Measurements from ENCODE around the gene CFAP77. TPM values are rescaled to one million over a fixed set of nuclear protein-coding genes. Genes with fewer than 3 reads are reported as not detected.
A peak's percentile ranks its signal among the peaks of the same experiment; 100 is the strongest.

The CFAP77 gene
- total RNA-seq, 1 experiment from 2014 or later = 0.11 TPM

GRCh38 chr9:132548751-132549640 lies 139.0 kb downstream of the CFAP77 start:
- Histone ChIP-seq H3K9me2 (replicated peaks; ENCODE audit: low read length) (no peaks in the 10 kb centered on the region), H3K4me1 (ENCODE audit: insufficient read depth, low read length) (no peaks in the 10 kb centered on the region), H3K36me3 (ENCODE audit: low read depth, low read length) (no peaks in the 10 kb centered on the region), H3K4me2 (ENCODE audit: low read length) (no peak overlapping the region), H3K27me3 (ENCODE audit: low read length) (no peaks in the 10 kb centered on the region), H3K79me2 (ENCODE audit: low read length) (no peaks in the 10 kb centered on the region), H3K27ac (ENCODE audit: low read length) (no peak overlapping the region), H3K9ac (ENCODE audit: low read length) (no peak overlapping the region), H2AFZ (ENCODE audit: low read length) (no peak overlapping the region), H4K20me1 (ENCODE audit: low read length) (no peaks in the 10 kb centered on the region), H3K4me3 (ENCODE audit: low read length) (no peak overlapping the region), H3F3A (ENCODE audit: low read length, unreplicated experiment) (no peaks in the 10 kb centered on the region), H3K9me3 (ENCODE audit: low read length) (no peaks in the 10 kb centered on the region)
- ATAC-seq (peak; percentile 69), DNase-seq (peak; percentile 63)
- TF ChIP-seq EZH2 (IDR thresholded peaks at IDR 0.05; ENCODE audit: low read length, unreplicated experiment) = no peak
- no peak for TF ChIP-seq EZH2phosphoT487 (IDR thresholded peaks at IDR 0.05; ENCODE audit: borderline replicate concordance, low read length)
- no peak for TF ChIP-seq CTCF (conservative IDR thresholded peaks at IDR 0.05; ENCODE audit: low read depth, low read length)
- BruUV-seq (replicated peaks) = no TSS peak
- ChIA-PET POLR2A (ENCODE audit: unreplicated experiment) (no interaction called here), CTCF (no interaction called here)
- intact Hi-C loops (cut with micrococcal nuclease) = no loop called here

DNA sequence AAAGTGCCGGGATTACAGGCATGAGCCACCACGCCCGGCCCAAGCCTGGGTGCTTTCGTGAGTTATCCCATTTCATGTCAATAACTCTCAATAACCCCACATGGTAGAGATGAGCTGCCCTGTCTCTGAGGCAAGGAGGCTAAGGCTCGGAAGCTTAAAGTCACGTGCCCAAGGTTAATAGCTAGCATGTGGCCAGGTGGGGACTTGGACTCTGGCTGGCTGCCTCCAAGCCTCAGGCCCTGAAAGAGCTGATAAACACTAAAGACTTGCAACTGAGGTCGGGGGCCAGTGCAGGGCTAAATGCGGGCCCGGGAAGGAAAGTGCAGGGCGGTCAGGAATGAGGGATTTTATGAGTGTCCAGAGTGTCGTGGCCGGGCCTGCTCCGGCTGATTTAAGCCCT lies 141.5 kb downstream of the CFAP77 start:
- intact Hi-C loops (cut with micrococcal nuclease) = no loop called here
- ATAC-seq (no peak), DNase-seq (no peak)
- H4K20me1 ChIP-seq (ENCODE audit: low read length) = no peaks in the 10 kb centered on the region
- no peaks in the 10 kb centered on the region for H3K9me2 ChIP-seq (replicated peaks; ENCODE audit: low read length)
- no peak overlapping the region for H3K4me2 ChIP-seq (ENCODE audit: low read length)
- H3K9me3 ChIP-seq (ENCODE audit: low read length) = no peaks in the 10 kb centered on the region
- BruUV-seq (replicated peaks) = no TSS peak
- H3F3A ChIP-seq (ENCODE audit: low read length, unreplicated experiment) = no peaks in the 10 kb centered on the region
- no peak overlapping the region for H2AFZ ChIP-seq (ENCODE audit: low read length)
- H3K27me3 ChIP-seq (ENCODE audit: low read length) = no peaks in the 10 kb centered on the region
- no peak overlapping the region for H3K9ac ChIP-seq (ENCODE audit: low read length)
- H3K36me3 ChIP-seq (ENCODE audit: low read depth, low read length) = no peaks in the 10 kb centered on the region
- H3K27ac ChIP-seq (ENCODE audit: low read length) = no peak overlapping the region
- H3K4me3 ChIP-seq (ENCODE audit: low read length) = no peak overlapping the region
- no peaks in the 10 kb centered on the region for H3K79me2 ChIP-seq (ENCODE audit: low read length)
- ChIA-PET POLR2A (ENCODE audit: unreplicated experiment) (no interaction called here), CTCF (no interaction called here)
- TF ChIP-seq CTCF (conservative IDR thresholded peaks at IDR 0.05; ENCODE audit: low read depth, low read length) (no peak), EZH2phosphoT487 (IDR thresholded peaks at IDR 0.05; ENCODE audit: borderline replicate concordance, low read length) (no peak), EZH2 (IDR thresholded peaks at IDR 0.05; ENCODE audit: low read length, unreplicated experiment) (no peak)
- H3K4me1 ChIP-seq (ENCODE audit: insufficient read depth, low read length) = no peaks in the 10 kb centered on the region

- POLR2A ChIA-PET (ENCODE audit: unreplicated experiment) = no interaction called here
- BruUV-seq (replicated peaks) = no TSS peak
- ATAC-seq (no peak), DNase-seq (no peak)
- CTCF ChIA-PET = no interaction called here
- TF ChIP-seq EZH2phosphoT487 (IDR thresholded peaks at IDR 0.05; ENCODE audit: borderline replicate concordance, low read length) = no peak
- TF ChIP-seq EZH2 (IDR thresholded peaks at IDR 0.05; ENCODE audit: low read length, unreplicated experiment) = no peak
- TF ChIP-seq CTCF (conservative IDR thresholded peaks at IDR 0.05; ENCODE audit: low read depth, low read length) = no peak
- H3K27ac ChIP-seq (ENCODE audit: low read length) = no peak overlapping the region
- no peaks in the 10 kb centered on the region for H4K20me1 ChIP-seq (ENCODE audit: low read length)
- no peaks in the 10 kb centered on the region for H3K9me2 ChIP-seq (replicated peaks; ENCODE audit: low read length)
- H3K27me3 ChIP-seq (ENCODE audit: low read length) = no peaks in the 10 kb centered on the region
- no peaks in the 10 kb centered on the region for H3K4me1 ChIP-seq (ENCODE audit: insufficient read depth, low read length)
- H3K4me2 ChIP-seq (ENCODE audit: low read length) = no peak overlapping the region
- no peaks in the 10 kb centered on the region for H3K9me3 ChIP-seq (ENCODE audit: low read length)
- no peak overlapping the region for H3K9ac ChIP-seq (ENCODE audit: low read length)
- no peaks in the 10 kb centered on the region for H3F3A ChIP-seq (ENCODE audit: low read length, unreplicated experiment)
- H2AFZ ChIP-seq (ENCODE audit: low read length) = no peak overlapping the region
- intact Hi-C loops (cut with micrococcal nuclease) = no loop called here
- H3K79me2 ChIP-seq (ENCODE audit: low read length) = no peaks in the 10 kb centered on the region
- H3K36me3 ChIP-seq (ENCODE audit: low read depth, low read length) = no peaks in the 10 kb centered on the region
- no peak overlapping the region for H3K4me3 ChIP-seq (ENCODE audit: low read length)
These were observed 142.0 kb downstream of the CFAP77 start for GRCh38 chr9:132552041-132552440.

Measured in PC-3 (cell line).